ENCODE data around the gene GPBAR1. TPM values are rescaled to one million over a fixed set of nuclear protein-coding genes. Genes with fewer than 3 reads are reported as not detected.

GPBAR1 gene
- polyA plus RNA-seq, 1 of the 3 experiments (the other 2 are of a cell fraction) = 0.13 TPM

DNA sequence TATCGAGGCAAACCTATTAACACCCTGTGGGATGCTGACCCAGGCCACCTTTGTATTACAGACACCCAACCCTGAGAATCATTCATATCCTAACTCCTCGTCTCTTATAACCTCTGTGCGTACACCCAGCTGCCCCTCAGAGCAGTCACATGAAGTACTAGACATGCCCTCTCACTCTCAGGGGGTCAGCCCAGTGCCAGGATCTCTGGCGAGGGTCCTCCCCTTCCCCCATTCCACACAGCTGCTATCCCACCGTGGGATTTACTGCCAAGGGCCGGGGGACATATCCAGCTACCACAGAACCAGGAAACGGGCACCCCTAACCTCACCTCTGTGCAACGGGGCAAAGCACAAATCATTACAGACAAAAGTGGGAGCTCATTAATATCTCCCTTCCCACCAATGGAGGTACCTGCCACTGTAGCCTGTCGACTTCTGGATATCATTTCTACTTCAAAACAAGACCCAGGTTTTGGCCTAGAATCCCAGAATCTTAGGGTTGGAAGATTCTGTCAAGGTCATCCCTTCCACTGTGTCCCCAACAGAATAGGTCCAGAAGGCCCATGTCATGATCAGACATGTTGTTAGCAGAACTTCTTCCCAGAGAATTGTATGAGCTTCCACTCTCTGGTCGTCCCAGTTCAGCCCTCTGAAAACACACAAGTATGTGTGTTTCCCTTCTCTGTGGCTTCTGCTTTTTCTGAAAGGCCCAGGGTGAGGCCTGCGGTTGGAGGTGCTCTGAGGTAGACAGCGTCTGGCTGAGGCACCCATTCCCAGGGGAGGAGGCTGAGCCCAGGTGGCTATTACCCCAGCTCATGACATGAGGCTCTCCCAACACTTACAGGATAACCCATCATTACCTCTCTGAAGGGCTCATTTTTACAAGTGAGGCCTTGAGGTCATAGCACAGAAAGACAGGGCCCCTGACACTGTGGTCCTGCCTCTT lies 29.8 kb downstream of the GPBAR1 start:
- peaks cover 13 to 17% of the 10 kb centered on the region in 2 experiments; a peak in 3 of 4 replicates for H3K4me1 ChIP-seq (ENCODE audit: control insufficient read depth in 1 of 2, insufficient read depth in 2 of 2, low read depth in 1 of 2, low read length in 1 of 2)
- H3K27ac ChIP-seq (ENCODE audit: low read depth in 2 of 2, low read length in 1 of 2) = no peak overlapping the region
- no peaks in the 10 kb centered on the region for H3K36me3 ChIP-seq (replicated peaks in 1 of 2; ENCODE audit: control insufficient read depth in 1 of 2, insufficient read depth in 2 of 2, low read length in 1 of 2)
- no peak overlapping the region for H3K4me3 ChIP-seq (ENCODE audit: low read depth in 2 of 2, low read length in 1 of 2)
- H3F3A ChIP-seq (replicated peaks; ENCODE audit: insufficient read depth) = peaks cover 14% of the 10 kb centered on the region
- no peaks in the 10 kb centered on the region for H3K9me2 ChIP-seq
- ChIA-PET CTCF (interaction anchor here (0.6 to 2.0 kb wide), 8 partner anchors 9 to 66 kb away, joined by 3 to 11 read pairs (median 3); partner anchors contain the start of gene CATIP), POLR2A (no interaction called here)
- no peak overlapping the region for H3K4me2 ChIP-seq
- no peak overlapping the region for H2AFZ ChIP-seq (ENCODE audit: low read depth)
- no peaks in the 10 kb centered on the region for H3K27me3 ChIP-seq (ENCODE audit: insufficient read depth)
- TF ChIP-seq YY1 (IDR thresholded peaks at IDR 0.05; ENCODE audit: low read depth) (no peak), FOSL2 (IDR thresholded peaks at IDR 0.05; ENCODE audit: borderline replicate concordance, low read depth) (no peak), FOXM1 (IDR thresholded peaks at IDR 0.05; ENCODE audit: low read depth) (no peak), SIN3A (IDR thresholded peaks at IDR 0.05; ENCODE audit: borderline replicate concordance, low read depth, low read length) (no peak), MXI1 (IDR thresholded peaks at IDR 0.05; ENCODE audit: low read depth, low read length) (no peak), EZH2phosphoT487 (IDR thresholded peaks at IDR 0.05; ENCODE audit: borderline replicate concordance, low read depth) (no peak), ELF1 (IDR thresholded peaks at IDR 0.05) (no peak), MEF2A (IDR thresholded peaks at IDR 0.05; ENCODE audit: borderline replicate concordance, low read depth) (no peak), FOXJ3 (CRISPR knock-in tag; IDR thresholded peaks at IDR 0.05) (no peak), POLR2AphosphoS5 (IDR thresholded peaks at IDR 0.05; ENCODE audit: low read depth, low read length) (no peak), GABPA (IDR thresholded peaks at IDR 0.05; ENCODE audit: low read depth) (no peak), NRF1 (IDR thresholded peaks at IDR 0.05; ENCODE audit: low read depth, low read length) (no peak), EP300 (IDR thresholded peaks at IDR 0.05; ENCODE audit: borderline replicate concordance in 1 of 2, low read depth in 1 of 2, low read length in 1 of 2) (no peak), RCOR1 (IDR thresholded peaks at IDR 0.05; ENCODE audit: low read length) (no peak), RFX5 (IDR thresholded peaks at IDR 0.05; ENCODE audit: low read length) (no peak)
- TF ChIP-seq, protein P1, sequence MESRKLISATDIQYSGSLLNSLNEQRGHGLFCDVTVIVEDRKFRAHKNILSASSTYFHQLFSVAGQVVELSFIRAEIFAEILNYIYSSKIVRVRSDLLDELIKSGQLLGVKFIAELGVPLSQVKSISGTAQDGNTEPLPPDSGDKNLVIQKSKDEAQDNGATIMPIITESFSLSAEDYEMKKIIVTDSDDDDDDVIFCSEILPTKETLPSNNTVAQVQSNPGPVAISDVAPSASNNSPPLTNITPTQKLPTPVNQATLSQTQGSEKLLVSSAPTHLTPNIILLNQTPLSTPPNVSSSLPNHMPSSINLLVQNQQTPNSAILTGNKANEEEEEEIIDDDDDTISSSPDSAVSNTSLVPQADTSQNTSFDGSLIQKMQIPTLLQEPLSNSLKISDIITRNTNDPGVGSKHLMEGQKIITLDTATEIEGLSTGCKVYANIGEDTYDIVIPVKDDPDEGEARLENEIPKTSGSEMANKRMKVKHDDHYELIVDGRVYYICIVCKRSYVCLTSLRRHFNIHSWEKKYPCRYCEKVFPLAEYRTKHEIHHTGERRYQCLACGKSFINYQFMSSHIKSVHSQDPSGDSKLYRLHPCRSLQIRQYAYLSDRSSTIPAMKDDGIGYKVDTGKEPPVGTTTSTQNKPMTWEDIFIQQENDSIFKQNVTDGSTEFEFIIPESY (IDR thresholded peaks at IDR 0.05; ENCODE audit: borderline replicate concordance, low read depth) = no peak
- TF ChIP-seq, protein P2, sequence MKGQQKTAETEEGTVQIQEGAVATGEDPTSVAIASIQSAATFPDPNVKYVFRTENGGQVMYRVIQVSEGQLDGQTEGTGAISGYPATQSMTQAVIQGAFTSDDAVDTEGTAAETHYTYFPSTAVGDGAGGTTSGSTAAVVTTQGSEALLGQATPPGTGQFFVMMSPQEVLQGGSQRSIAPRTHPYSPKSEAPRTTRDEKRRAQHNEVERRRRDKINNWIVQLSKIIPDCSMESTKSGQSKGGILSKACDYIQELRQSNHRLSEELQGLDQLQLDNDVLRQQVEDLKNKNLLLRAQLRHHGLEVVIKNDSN (IDR thresholded peaks at IDR 0.05; ENCODE audit: borderline replicate concordance, low read depth) = no peak
- TF ChIP-seq, protein P3, sequence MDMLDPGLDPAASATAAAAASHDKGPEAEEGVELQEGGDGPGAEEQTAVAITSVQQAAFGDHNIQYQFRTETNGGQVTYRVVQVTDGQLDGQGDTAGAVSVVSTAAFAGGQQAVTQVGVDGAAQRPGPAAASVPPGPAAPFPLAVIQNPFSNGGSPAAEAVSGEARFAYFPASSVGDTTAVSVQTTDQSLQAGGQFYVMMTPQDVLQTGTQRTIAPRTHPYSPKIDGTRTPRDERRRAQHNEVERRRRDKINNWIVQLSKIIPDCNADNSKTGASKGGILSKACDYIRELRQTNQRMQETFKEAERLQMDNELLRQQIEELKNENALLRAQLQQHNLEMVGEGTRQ (IDR thresholded peaks at IDR 0.05; ENCODE audit: borderline replicate concordance, low read depth, low read length) = no peak
- TF ChIP-seq, protein P4, sequence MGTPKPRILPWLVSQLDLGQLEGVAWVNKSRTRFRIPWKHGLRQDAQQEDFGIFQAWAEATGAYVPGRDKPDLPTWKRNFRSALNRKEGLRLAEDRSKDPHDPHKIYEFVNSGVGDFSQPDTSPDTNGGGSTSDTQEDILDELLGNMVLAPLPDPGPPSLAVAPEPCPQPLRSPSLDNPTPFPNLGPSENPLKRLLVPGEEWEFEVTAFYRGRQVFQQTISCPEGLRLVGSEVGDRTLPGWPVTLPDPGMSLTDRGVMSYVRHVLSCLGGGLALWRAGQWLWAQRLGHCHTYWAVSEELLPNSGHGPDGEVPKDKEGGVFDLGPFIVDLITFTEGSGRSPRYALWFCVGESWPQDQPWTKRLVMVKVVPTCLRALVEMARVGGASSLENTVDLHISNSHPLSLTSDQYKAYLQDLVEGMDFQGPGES (IDR thresholded peaks at IDR 0.05; ENCODE audit: low read depth, low read length) = no peak
- 72% methylated on average over 10 of the region's 12 CpGs for WGBS (ENCODE audit: low lambda C conversion rate)
- no peak overlapping the region for H3K9ac ChIP-seq
- H3K79me2 ChIP-seq (ENCODE audit: insufficient read depth) = no peaks in the 10 kb centered on the region
- H3K9me3 ChIP-seq = no peaks in the 10 kb centered on the region
- no peak for DNase-seq
- H4K20me1 ChIP-seq (ENCODE audit: insufficient read depth) = no peaks in the 10 kb centered on the region

All from SK-N-SH (cell line).